Measurements from ENCODE around the gene PDE11A. TPM values are rescaled to one million over a fixed set of nuclear protein-coding genes. Genes with fewer than 3 reads are reported as not detected.

PDE11A gene
- total and polyA plus RNA-seq, 4 donors = 1.0 to 5.9 (median 1.7) TPM

DNA sequence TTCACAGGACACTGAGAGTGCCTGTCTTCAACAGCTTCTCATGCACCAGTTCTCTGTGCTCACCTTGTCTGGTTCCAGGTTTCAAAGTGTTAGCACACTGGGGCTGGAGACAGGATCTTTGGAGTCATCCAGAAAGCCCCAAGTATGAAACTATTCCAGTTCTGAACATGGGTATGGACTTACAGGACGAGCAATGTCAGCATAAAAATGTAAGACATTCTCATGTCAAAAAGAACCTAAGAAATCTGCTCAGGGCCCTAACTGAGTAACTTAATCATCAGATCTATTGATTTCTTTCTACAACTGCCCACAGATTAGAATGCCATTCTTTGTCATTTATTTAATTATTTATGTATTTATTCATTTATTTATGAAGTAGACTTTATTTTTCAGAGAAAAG is 495.5 kb downstream of the PDE11A start (continued):
- TF ChIP-seq CTCF (IDR thresholded peaks at IDR 0.05; ENCODE audit: low read depth, low read length, missing input control) (no peak), TAF1 (conservative IDR thresholded peaks at IDR 0.05) (no peak)

- Histone ChIP-seq H3K27ac (ENCODE audit: low read depth in 1 of 2, low read length in 2 of 2) (no peak overlapping the region), H3K27me3 (ENCODE audit: control insufficient read depth in 4 of 4, insufficient read depth in 4 of 4, low read length in 3 of 4) (no peaks in the 10 kb centered on the region), H3K9ac (ENCODE audit: low read depth in 1 of 2, low read length in 2 of 2) (no peak overlapping the region), H3K4me3 (ENCODE audit: low read depth in 1 of 3, low read length in 3 of 3) (no peak overlapping the region), H3K36me3 (ENCODE audit: control insufficient read depth in 4 of 4, insufficient read depth in 3 of 4, low read depth in 1 of 4, low read length in 3 of 4) (no peaks in the 10 kb centered on the region), H3K9me3 (ENCODE audit: control insufficient read depth in 4 of 4, low read length in 3 of 4) (no peaks in the 10 kb centered on the region), H3K4me1 (ENCODE audit: control insufficient read depth in 4 of 4, insufficient read depth in 4 of 4, low read length in 3 of 4) (no peaks in the 10 kb centered on the region)
- 93% methylated on average over 2 of the region's 2 CpGs for WGBS
- TF ChIP-seq, protein P1, sequence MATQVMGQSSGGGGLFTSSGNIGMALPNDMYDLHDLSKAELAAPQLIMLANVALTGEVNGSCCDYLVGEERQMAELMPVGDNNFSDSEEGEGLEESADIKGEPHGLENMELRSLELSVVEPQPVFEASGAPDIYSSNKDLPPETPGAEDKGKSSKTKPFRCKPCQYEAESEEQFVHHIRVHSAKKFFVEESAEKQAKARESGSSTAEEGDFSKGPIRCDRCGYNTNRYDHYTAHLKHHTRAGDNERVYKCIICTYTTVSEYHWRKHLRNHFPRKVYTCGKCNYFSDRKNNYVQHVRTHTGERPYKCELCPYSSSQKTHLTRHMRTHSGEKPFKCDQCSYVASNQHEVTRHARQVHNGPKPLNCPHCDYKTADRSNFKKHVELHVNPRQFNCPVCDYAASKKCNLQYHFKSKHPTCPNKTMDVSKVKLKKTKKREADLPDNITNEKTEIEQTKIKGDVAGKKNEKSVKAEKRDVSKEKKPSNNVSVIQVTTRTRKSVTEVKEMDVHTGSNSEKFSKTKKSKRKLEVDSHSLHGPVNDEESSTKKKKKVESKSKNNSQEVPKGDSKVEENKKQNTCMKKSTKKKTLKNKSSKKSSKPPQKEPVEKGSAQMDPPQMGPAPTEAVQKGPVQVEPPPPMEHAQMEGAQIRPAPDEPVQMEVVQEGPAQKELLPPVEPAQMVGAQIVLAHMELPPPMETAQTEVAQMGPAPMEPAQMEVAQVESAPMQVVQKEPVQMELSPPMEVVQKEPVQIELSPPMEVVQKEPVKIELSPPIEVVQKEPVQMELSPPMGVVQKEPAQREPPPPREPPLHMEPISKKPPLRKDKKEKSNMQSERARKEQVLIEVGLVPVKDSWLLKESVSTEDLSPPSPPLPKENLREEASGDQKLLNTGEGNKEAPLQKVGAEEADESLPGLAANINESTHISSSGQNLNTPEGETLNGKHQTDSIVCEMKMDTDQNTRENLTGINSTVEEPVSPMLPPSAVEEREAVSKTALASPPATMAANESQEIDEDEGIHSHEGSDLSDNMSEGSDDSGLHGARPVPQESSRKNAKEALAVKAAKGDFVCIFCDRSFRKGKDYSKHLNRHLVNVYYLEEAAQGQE (IDR thresholded peaks at IDR 0.05) = no peak
- TF ChIP-seq YY1 (IDR thresholded peaks at IDR 0.05) (no peak), JUND (IDR thresholded peaks at IDR 0.05) (no peak), FOXA1 (IDR thresholded peaks at IDR 0.05) (no peak), FOXA2 (IDR thresholded peaks at IDR 0.05) (no peak), HNF4G (IDR thresholded peaks at IDR 0.05) (no peak), NR2F2 (IDR thresholded peaks at IDR 0.05) (no peak), TAF1 (conservative IDR thresholded peaks at IDR 0.05) (no peak), RXRA (IDR thresholded peaks at IDR 0.05) (no peak), GABPA (IDR thresholded peaks at IDR 0.05 in 1 of 2, conservative IDR thresholded peaks at IDR 0.05 in 1 of 2) (no peak), ZBTB33 (IDR thresholded peaks at IDR 0.05) (no peak), CTCF (IDR thresholded peaks at IDR 0.05; ENCODE audit: low read depth, low read length, missing input control) (no peak), RAD21 (IDR thresholded peaks at IDR 0.05) (no peak)
- TF ChIP-seq, protein P2, sequence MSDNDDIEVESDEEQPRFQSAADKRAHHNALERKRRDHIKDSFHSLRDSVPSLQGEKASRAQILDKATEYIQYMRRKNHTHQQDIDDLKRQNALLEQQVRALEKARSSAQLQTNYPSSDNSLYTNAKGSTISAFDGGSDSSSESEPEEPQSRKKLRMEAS (IDR thresholded peaks at IDR 0.05) = no peak
- TF ChIP-seq, protein P3, sequence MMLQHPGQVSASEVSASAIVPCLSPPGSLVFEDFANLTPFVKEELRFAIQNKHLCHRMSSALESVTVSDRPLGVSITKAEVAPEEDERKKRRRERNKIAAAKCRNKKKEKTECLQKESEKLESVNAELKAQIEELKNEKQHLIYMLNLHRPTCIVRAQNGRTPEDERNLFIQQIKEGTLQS (IDR thresholded peaks at IDR 0.05) = no peak
- no peak for DNase-seq (ENCODE audit: low spot score)
Observed at GRCh38 chr2:177575358-177575757, 497.2 kb downstream of the PDE11A start.
